ENCODE data around the gene ZMAT5. TPM values are rescaled to one million over a fixed set of nuclear protein-coding genes. Genes with fewer than 3 reads are reported as not detected.

Gene ZMAT5
- total RNA-seq, 3 donors from 2014 or later, result 23.9 to 27.8 (median 26.5) TPM

- H3K4me1 Mint-ChIP-seq (ENCODE audit: low read depth), result no peaks in the 10 kb centered on the region
- H3K4me3 Mint-ChIP-seq, result no peak overlapping the region
- H3K27me3 Mint-ChIP-seq (ENCODE audit: low read depth), result no peaks in the 10 kb centered on the region
- DNase-seq (no peak), ATAC-seq (no peak)
- peaks cover 38% of the 10 kb centered on the region for H3K36me3 Mint-ChIP-seq (ENCODE audit: insufficient read depth)
- no peaks in the 10 kb centered on the region for H3K9me3 Mint-ChIP-seq
Measured at GRCh38 chr22:29798801-29799200, 32.0 kb upstream of the ZMAT5 start.

GRCh38 chr22:29798318-29798717 is 31.5 kb upstream of the ZMAT5 start:
- Mint-ChIP-seq H3K4me3 (no peak overlapping the region), H3K4me1 (ENCODE audit: low read depth) (no peaks in the 10 kb centered on the region), H3K9me3 (no peaks in the 10 kb centered on the region), H3K27me3 (ENCODE audit: low read depth) (no peaks in the 10 kb centered on the region), H3K36me3 (ENCODE audit: insufficient read depth) (peaks cover 36% of the 10 kb centered on the region)
- ATAC-seq, result no peak
- no peak for DNase-seq

- no peaks in the 10 kb centered on the region for H3K27me3 Mint-ChIP-seq (ENCODE audit: low read depth)
- no peaks in the 10 kb centered on the region for H3K4me1 Mint-ChIP-seq (ENCODE audit: low read depth)
- DNase-seq, result no peak
- no peaks in the 10 kb centered on the region for H3K9me3 Mint-ChIP-seq
- H3K4me3 Mint-ChIP-seq, result no peak overlapping the region
- no peak for ATAC-seq
- H3K36me3 Mint-ChIP-seq (ENCODE audit: insufficient read depth), result peaks cover 40% of the 10 kb centered on the region
Measured at GRCh38 chr22:29797351-29797750, 30.5 kb upstream of the ZMAT5 start.

- no peak for DNase-seq
- Mint-ChIP-seq H3K4me1 (ENCODE audit: low read depth) (no peaks in the 10 kb centered on the region), H3K9me3 (no peaks in the 10 kb centered on the region), H3K27me3 (ENCODE audit: low read depth) (no peaks in the 10 kb centered on the region), H3K36me3 (ENCODE audit: insufficient read depth) (peaks cover 33% of the 10 kb centered on the region), H3K4me3 (no peak overlapping the region)
- no peak for ATAC-seq
Measured at GRCh38 chr22:29795663-29796062, 28.9 kb upstream of the ZMAT5 start.

GRCh38 chr22:29793396-29793795 is 26.6 kb upstream of the ZMAT5 start:
- Mint-ChIP-seq H3K4me3 (no peak overlapping the region), H3K4me1 (ENCODE audit: low read depth) (no peaks in the 10 kb centered on the region), H3K9me3 (no peaks in the 10 kb centered on the region), H3K27me3 (ENCODE audit: low read depth) (no peaks in the 10 kb centered on the region), H3K36me3 (ENCODE audit: insufficient read depth) (peaks cover 28% of the 10 kb centered on the region)
- ATAC-seq, result no peak
- DNase-seq, result no peak

- ATAC-seq, result no peak
- DNase-seq, result no peak
- H3K4me3 Mint-ChIP-seq, result no peak overlapping the region
- H3K9me3 Mint-ChIP-seq, result no peaks in the 10 kb centered on the region
- no peaks in the 10 kb centered on the region for H3K27me3 Mint-ChIP-seq (ENCODE audit: low read depth)
- H3K4me1 Mint-ChIP-seq (ENCODE audit: low read depth), result no peaks in the 10 kb centered on the region
- peaks cover 22% of the 10 kb centered on the region for H3K36me3 Mint-ChIP-seq (ENCODE audit: insufficient read depth)
Measured at GRCh38 chr22:29790061-29790460, 23.3 kb upstream of the ZMAT5 start.

GRCh38 chr22:29788339-29789279 is 21.8 kb upstream of the ZMAT5 start:
- Mint-ChIP-seq H3K36me3 (ENCODE audit: insufficient read depth) (peaks cover 22% of the 10 kb centered on the region), H3K27me3 (ENCODE audit: low read depth) (no peaks in the 10 kb centered on the region), H3K4me1 (ENCODE audit: low read depth) (no peaks in the 10 kb centered on the region), H3K4me3 (no peak overlapping the region), H3K9me3 (no peaks in the 10 kb centered on the region)
- DNase-seq, result no peak
- peak in 1 of 2 donors; percentile 32 for ATAC-seq

- ATAC-seq (no peak), DNase-seq (no peak)
- Mint-ChIP-seq H3K27me3 (ENCODE audit: low read depth) (no peaks in the 10 kb centered on the region), H3K36me3 (ENCODE audit: insufficient read depth) (peaks cover 18% of the 10 kb centered on the region), H3K4me1 (ENCODE audit: low read depth) (no peaks in the 10 kb centered on the region), H3K9me3 (no peaks in the 10 kb centered on the region), H3K4me3 (no peak overlapping the region)
Measured at GRCh38 chr22:29787371-29787980, 20.7 kb upstream of the ZMAT5 start.

- peaks cover 14% of the 10 kb centered on the region for H3K36me3 Mint-ChIP-seq (ENCODE audit: insufficient read depth)
- H3K4me1 Mint-ChIP-seq (ENCODE audit: low read depth), result no peaks in the 10 kb centered on the region
- H3K27me3 Mint-ChIP-seq (ENCODE audit: low read depth), result no peaks in the 10 kb centered on the region
- no peaks in the 10 kb centered on the region for H3K9me3 Mint-ChIP-seq
- ATAC-seq (no peak), DNase-seq (no peak)
- H3K4me3 Mint-ChIP-seq, result no peak overlapping the region
Measured at GRCh38 chr22:29786031-29786430, 19.2 kb upstream of the ZMAT5 start.

GRCh38 chr22:29784451-29785361 is 17.9 kb upstream of the ZMAT5 start:
- no peak overlapping the region for H3K4me3 Mint-ChIP-seq

GRCh38 chr22:29782061-29782845 is 15.4 kb upstream of the ZMAT5 start:
- ATAC-seq (no peak), DNase-seq (no peak)
- no peaks in the 10 kb centered on the region for H3K4me1 Mint-ChIP-seq (ENCODE audit: low read depth)
- no peaks in the 10 kb centered on the region for H3K36me3 Mint-ChIP-seq (ENCODE audit: insufficient read depth)
- no peaks in the 10 kb centered on the region for H3K27me3 Mint-ChIP-seq (ENCODE audit: low read depth)
- no peak overlapping the region for H3K4me3 Mint-ChIP-seq
- no peaks in the 10 kb centered on the region for H3K9me3 Mint-ChIP-seq

More at GRCh38 chr22:29784451-29785361, 17.9 kb upstream of the ZMAT5 start:
- Mint-ChIP-seq H3K27me3 (ENCODE audit: low read depth) (no peaks in the 10 kb centered on the region), H3K36me3 (ENCODE audit: insufficient read depth) (peaks cover 10% of the 10 kb centered on the region), H3K4me1 (ENCODE audit: low read depth) (no peaks in the 10 kb centered on the region), H3K9me3 (no peaks in the 10 kb centered on the region)
- ATAC-seq (no peak), DNase-seq (no peak)

GRCh38 chr22:29780748-29781676 is 14.2 kb upstream of the ZMAT5 start:
- Mint-ChIP-seq H3K36me3 (ENCODE audit: insufficient read depth) (no peaks in the 10 kb centered on the region), H3K4me3 (no peak overlapping the region), H3K4me1 (ENCODE audit: low read depth) (no peaks in the 10 kb centered on the region), H3K27me3 (ENCODE audit: low read depth) (no peaks in the 10 kb centered on the region), H3K9me3 (no peaks in the 10 kb centered on the region)
- ATAC-seq (no peak), DNase-seq (no peak)

- Mint-ChIP-seq H3K4me1 (ENCODE audit: low read depth) (no peaks in the 10 kb centered on the region), H3K27me3 (ENCODE audit: low read depth) (no peaks in the 10 kb centered on the region), H3K36me3 (ENCODE audit: insufficient read depth) (no peaks in the 10 kb centered on the region), H3K4me3 (no peak overlapping the region), H3K9me3 (no peaks in the 10 kb centered on the region)
- no peak for DNase-seq
- no peak for ATAC-seq
Measured at GRCh38 chr22:29780220-29780619, 13.4 kb upstream of the ZMAT5 start.
